AG04450 (cell line): ENCODE measurements around the gene NCLN. TPM values are rescaled to one million over a fixed set of nuclear protein-coding genes. Genes with fewer than 3 reads are reported as not detected.

Experiments
- CTCF ChIA-PET: fragments of 300-600, 350-600 bp; formaldehyde crosslinking; extraction: SDS; loops from one replicate; lab custom pipeline; 2022; ENCODE audit warnings: antibody characterized with exemption, inconsistent platforms; lab: Charles Lee
- POLR2A ChIA-PET: fragments of 350-600 bp; formaldehyde crosslinking; extraction: SDS; loops from one replicate; lab custom pipeline; 2021; ENCODE audit warnings: antibody characterized with exemption, inconsistent platforms; lab: Yijun Ruan, JAX
- DNase-seq: peaks from one replicate; pipeline ENCODE4 v3.0.0-alpha.2; 2011; ENCODE audit warnings: low read depth, low spot score
- H3K27ac ChIP-seq: one replicate; pipeline ENCODE4 v1.5.1; 2012; ENCODE audit warnings: low read depth, low read length, control low read depth
- H3K27me3 ChIP-seq: one replicate; pipeline ENCODE4 v1.6.0; 2012; ENCODE audit warnings: low read length; ENCODE audit not compliant: control insufficient read depth, insufficient read depth
- H3K4me3 ChIP-seq: 2 replicates; pipeline ENCODE4 v1.5.1; 2011; ENCODE audit warnings: mild to moderate bottlenecking, low read depth, low read length, control low read depth
- H3K9me3 ChIP-seq: 2 replicates; pipeline ENCODE4 v1.5.1; 2012; ENCODE audit warnings: low read length; ENCODE audit not compliant: control insufficient read depth, insufficient read depth
- polyA plus RNA-seq: library from polyadenylated mRNA; depleted of rRNA; stranded (reverse); fragments of >200 nt; gene quantifications from 2 replicates; pipeline ENCODE4 v1.2.3, GENCODE V29; 2011
- TF ChIP-seq, protein P1 (sequence below): IDR thresholded peaks from 2 replicates; pipeline ENCODE4 v1.5.1; 2011; ENCODE audit warnings: low read depth, low read length, control low read depth, inconsistent platforms

NCLN gene
- polyA plus RNA-seq, 1 experiment = 27.1 TPM

DNA sequence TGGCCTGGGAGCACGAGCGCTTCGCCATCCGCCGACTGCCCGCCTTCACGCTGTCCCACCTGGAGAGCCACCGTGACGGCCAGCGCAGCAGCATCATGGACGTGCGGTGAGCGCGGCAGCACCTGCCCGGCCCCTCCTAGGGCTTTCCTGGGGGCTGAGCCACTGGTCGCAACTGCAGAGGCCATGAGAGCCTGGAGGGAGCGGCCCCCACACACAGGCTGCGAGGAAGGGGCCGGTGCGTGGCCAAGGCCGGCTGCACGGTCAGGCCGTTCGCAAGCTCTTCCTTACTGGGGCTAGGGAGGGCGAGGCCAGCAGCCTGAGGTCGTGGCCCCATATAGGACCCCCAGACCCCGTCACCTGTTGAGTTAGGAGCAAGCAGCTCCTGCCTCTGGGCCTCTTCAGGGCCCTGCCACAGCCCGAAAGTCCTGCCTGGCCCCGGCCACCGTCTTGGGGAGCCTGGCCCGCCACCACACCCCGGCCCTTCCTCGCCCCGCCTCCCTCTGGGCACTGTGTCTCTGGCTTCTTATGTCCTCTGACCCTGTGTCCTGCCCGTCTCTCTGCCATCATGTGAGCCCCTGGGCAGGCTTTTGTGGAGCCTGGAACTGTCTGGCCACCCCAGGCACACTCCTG is 19.0 kb downstream of the NCLN start:
- H3K9me3 ChIP-seq = no peaks in the 10 kb centered on the region; the same call in 1 of the 2 replicates
- TF ChIP-seq, protein P1, sequence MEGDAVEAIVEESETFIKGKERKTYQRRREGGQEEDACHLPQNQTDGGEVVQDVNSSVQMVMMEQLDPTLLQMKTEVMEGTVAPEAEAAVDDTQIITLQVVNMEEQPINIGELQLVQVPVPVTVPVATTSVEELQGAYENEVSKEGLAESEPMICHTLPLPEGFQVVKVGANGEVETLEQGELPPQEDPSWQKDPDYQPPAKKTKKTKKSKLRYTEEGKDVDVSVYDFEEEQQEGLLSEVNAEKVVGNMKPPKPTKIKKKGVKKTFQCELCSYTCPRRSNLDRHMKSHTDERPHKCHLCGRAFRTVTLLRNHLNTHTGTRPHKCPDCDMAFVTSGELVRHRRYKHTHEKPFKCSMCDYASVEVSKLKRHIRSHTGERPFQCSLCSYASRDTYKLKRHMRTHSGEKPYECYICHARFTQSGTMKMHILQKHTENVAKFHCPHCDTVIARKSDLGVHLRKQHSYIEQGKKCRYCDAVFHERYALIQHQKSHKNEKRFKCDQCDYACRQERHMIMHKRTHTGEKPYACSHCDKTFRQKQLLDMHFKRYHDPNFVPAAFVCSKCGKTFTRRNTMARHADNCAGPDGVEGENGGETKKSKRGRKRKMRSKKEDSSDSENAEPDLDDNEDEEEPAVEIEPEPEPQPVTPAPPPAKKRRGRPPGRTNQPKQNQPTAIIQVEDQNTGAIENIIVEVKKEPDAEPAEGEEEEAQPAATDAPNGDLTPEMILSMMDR = no peak

DNA sequence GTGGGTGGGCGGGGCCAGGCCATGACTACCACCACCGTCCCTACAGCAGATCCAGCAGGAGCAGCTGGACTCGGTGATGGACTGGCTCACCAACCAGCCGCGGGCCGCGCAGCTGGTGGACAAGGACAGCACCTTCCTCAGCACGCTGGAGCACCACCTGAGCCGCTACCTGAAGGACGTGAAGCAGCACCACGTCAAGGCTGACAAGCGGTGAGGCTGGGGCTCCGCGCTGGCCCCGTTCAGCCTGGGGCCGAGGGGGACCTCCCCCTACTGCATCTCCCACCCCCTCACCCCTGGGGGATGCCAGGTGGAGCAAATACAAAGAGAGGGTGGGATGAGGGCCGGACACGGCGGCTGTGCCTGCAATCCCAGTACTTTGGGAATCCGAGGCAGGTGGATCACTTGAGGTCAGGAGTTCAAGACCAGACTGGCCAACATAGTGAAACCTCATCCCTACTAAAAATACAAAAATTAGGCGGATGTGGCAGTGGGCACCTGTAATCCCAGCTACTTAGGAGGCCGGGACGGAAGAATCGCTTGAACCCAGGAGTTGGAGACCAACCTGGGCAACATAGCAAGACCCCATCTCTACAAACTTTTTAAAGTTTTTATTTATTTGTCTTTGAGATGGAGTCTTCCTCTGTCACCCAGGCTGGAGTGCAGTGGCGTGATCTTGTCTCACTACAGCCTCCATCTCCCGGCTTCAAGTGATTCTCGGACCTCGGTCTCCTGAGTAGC is 20.7 kb downstream of the NCLN start:
- Histone ChIP-seq H3K27me3 (no peaks in the 10 kb centered on the region), H3K27ac (no peak overlapping the region), H3K9me3 (no peaks in the 10 kb centered on the region; the same call in 1 of the 2 replicates), H3K4me3 (no peak overlapping the region)
- TF ChIP-seq, protein P1 = no peak
- CTCF ChIA-PET = interaction anchor here (2.0 kb wide), 1 partner anchor 17 kb away, joined by 5 read pairs; no protein-coding TSS in a partner anchor
- POLR2A ChIA-PET = no interaction called here
- DNase-seq = no peak

More for the DNA sequence above, 19.0 kb downstream of the NCLN start:
- POLR2A ChIA-PET = no interaction called here
- CTCF ChIA-PET = no interaction called here
- DNase-seq = no peak
- Histone ChIP-seq H3K4me3 (no peak overlapping the region), H3K27ac (no peak overlapping the region), H3K27me3 (no peaks in the 10 kb centered on the region)

DNA sequence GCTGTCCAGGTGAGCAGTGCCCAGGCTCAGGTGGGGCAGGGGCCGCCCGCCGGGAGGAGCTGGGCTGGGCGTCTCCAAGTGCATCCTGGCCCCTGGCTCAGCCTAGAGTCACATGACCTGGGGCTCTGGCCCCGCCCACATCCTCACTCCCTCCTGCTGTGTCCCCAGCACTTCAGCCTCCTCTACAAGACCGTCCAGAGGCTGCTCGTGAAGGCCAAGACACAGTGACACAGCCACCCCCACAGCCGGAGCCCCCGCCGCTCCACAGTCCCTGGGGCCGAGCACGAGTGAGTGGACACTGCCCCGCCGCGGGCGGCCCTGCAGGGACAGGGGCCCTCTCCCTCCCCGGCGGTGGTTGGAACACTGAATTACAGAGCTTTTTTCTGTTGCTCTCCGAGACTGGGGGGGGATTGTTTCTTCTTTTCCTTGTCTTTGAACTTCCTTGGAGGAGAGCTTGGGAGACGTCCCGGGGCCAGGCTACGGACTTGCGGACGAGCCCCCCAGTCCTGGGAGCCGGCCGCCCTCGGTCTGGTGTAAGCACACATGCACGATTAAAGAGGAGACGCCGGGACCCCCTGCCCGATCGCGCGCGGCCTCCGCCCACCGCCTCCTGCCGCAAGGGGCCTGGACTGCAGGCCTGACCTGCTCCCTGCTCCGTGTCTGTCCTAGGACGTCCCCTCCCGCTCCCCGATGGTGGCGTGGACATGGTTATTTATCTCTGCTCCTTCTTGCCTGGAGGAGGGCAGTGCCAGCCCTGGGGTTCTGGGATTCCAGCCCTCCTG is 21.9 kb downstream of the NCLN start:
- no peak overlapping the region for H3K27ac ChIP-seq
- TF ChIP-seq, protein P1 = no peak
- H3K9me3 ChIP-seq = no peaks in the 10 kb centered on the region; the same call in 1 of the 2 replicates
- no peaks in the 10 kb centered on the region for H3K27me3 ChIP-seq
- DNase-seq = no peak
- no peak overlapping the region for H3K4me3 ChIP-seq
- POLR2A ChIA-PET = no interaction called here
- CTCF ChIA-PET = interaction anchor here (2.0 kb wide), 1 partner anchor 16 kb away, joined by 5 read pairs; no protein-coding TSS in a partner anchor

DNA sequence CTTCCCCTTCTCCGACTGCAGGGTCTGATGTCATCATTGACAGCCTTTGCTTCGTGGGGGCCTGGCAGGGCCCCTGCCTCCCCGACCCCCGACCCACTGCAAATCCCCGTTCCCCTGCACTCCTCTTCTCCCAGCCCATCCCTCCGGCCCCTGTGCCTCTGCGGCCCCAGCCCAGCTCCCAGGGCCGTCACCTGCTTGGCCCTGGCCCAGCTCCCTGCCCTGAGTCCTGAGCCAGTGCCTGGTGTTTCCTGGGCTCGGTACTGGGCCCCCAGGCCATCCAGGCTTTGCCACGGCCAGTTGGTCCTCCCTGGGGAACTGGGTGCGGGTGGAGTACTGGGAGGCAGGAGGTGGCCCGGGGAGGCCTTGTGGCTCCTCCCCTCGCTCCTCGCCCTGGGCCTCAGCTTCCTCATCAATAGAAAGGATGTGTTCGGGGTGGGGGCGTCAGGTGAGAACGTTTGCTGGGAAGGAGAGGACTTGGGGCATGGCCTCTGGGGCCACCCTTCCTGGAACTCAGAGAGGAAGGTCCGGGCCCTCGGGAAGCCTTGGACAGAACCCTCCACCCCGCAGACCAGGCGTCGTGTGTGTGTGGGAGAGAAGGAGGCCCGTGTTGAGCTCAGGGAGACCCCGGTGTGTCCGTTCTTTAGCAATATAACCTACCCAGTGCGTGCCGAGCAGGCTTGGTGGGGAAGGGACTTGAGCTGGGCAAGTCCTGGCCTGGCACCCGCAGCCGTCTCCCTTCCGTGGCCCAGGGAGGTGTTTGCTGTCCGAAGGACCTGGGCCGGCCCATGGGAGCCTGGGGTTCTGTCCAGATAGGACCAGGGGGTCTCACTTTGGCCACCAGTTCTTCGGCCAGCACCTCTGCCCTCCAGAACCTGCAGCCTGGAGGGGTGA is 22.8 kb downstream of the NCLN start:
- Histone ChIP-seq H3K27ac (no peak overlapping the region), H3K4me3 (no peak overlapping the region), H3K9me3 (no peaks in the 10 kb centered on the region; the same call in 1 of the 2 replicates), H3K27me3 (no peaks in the 10 kb centered on the region)
- CTCF ChIA-PET = interaction anchor here (0.6 to 2.0 kb wide), 3 partner anchors 15 to 264 kb away, joined by 4 to 11 read pairs (median 5); no protein-coding TSS in a partner anchor
- TF ChIP-seq, protein P1 = no peak
- POLR2A ChIA-PET = no interaction called here
- no peak for DNase-seq
